SK-N-SH treated with all-trans-retinoic acid at 6 μM for 48 hours (cell line): ENCODE data around the gene TACR2.

Experiments
- BACH2 ChIP-seq: fragments of 250-450 bp; sonication (Bioruptor Pico); IDR thresholded peaks from 2 replicates; pipeline ENCODE4 v1.9.0; 2021; ENCODE audit warnings: mild to moderate bottlenecking, borderline replicate concordance
- CSDC2 ChIP-seq: fragments of 250-450 bp; sonication (Bioruptor Pico); IDR thresholded peaks from 2 replicates; pipeline ENCODE4 v1.5.0; 2020; ENCODE audit warnings: mild to moderate bottlenecking, moderate library complexity
- ISL1 ChIP-seq: fragments of 250-450 bp; sonication (Bioruptor Pico); IDR thresholded peaks from 2 replicates; pipeline ENCODE4 v2.1.2; 2022; ENCODE audit warnings: mild to moderate bottlenecking, moderate library complexity
- ZC3H10 ChIP-seq: fragments of 250-450 bp; sonication (Bioruptor Pico); IDR thresholded peaks from 2 replicates; pipeline ENCODE4 v1.5.1; 2021; ENCODE audit warnings: mild to moderate bottlenecking, moderate library complexity
- ZFP3 ChIP-seq: fragments of 250-450 bp; sonication (Bioruptor Pico); IDR thresholded peaks from 2 replicates; pipeline ENCODE4 v1.5.0; 2020; ENCODE audit warnings: mild to moderate bottlenecking, moderate library complexity
- ZFP30 ChIP-seq: fragments of 450-650 bp; formaldehyde crosslinking; IDR thresholded peaks from 2 replicates; pipeline ENCODE4 v1.5.0; 2022; ENCODE audit warnings: mild to moderate bottlenecking, moderate library complexity
- ZNF565 ChIP-seq: fragments of 450-650 bp; formaldehyde crosslinking; conservative IDR thresholded peaks from 2 replicates; pipeline ENCODE4 v1.5.0; 2020; ENCODE audit warnings: low read depth, mild to moderate bottlenecking, moderate library complexity
- ZNF8 ChIP-seq: fragments of 450-650 bp; formaldehyde crosslinking; IDR thresholded peaks from 2 replicates; pipeline ENCODE4 v1.5.0; 2020; ENCODE audit warnings: mild to moderate bottlenecking, moderate library complexity
- TF ChIP-seq, protein P1 (sequence below): fragments of 250-450 bp; sonication (Bioruptor Pico); IDR thresholded peaks from 2 replicates; pipeline ENCODE4 v1.5.0; 2020; ENCODE audit warnings: mild to moderate bottlenecking, moderate library complexity
- TF ChIP-seq, protein P2 (sequence below): fragments of 250-450 bp; sonication (Bioruptor Pico); IDR thresholded peaks from 2 replicates; pipeline ENCODE4 v1.8.0; 2020; ENCODE audit warnings: mild to moderate bottlenecking, moderate library complexity, borderline replicate concordance
- TF ChIP-seq, protein P3 (sequence below): fragments of 250-450 bp; sonication (Bioruptor Pico); IDR thresholded peaks from 2 replicates; pipeline ENCODE4 v1.5.1; 2020; ENCODE audit warnings: low read depth, mild to moderate bottlenecking, moderate library complexity
- TF ChIP-seq, protein P4 (sequence below): fragments of 250-450 bp; sonication (Bioruptor Pico); IDR thresholded peaks from 2 replicates; pipeline ENCODE4 v1.5.1; 2021; ENCODE audit warnings: mild to moderate bottlenecking, moderate library complexity

DNA sequence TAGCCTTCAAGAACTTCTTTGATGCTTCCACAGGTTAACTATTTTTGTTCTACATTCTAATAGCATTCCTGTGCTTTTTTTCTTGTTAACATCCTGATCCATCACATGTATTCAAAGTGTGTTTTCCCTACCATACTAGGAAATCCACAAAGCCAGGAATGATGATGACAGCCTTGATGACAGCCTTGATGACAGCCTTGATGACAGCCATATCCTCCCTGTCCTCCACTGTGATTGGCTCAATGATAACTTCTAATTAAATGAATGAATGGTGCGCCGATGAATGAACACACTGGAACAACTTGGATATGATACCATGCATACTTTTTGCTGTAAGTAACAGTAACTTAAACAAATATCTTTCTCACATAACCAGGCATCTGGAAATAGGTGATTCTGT lies 8.3 kb upstream of the TACR2 start:
- TF ChIP-seq ISL1: no peak
- TF ChIP-seq ZFP30 (CRISPR knock-in tag): no peak
- TF ChIP-seq, protein P1, sequence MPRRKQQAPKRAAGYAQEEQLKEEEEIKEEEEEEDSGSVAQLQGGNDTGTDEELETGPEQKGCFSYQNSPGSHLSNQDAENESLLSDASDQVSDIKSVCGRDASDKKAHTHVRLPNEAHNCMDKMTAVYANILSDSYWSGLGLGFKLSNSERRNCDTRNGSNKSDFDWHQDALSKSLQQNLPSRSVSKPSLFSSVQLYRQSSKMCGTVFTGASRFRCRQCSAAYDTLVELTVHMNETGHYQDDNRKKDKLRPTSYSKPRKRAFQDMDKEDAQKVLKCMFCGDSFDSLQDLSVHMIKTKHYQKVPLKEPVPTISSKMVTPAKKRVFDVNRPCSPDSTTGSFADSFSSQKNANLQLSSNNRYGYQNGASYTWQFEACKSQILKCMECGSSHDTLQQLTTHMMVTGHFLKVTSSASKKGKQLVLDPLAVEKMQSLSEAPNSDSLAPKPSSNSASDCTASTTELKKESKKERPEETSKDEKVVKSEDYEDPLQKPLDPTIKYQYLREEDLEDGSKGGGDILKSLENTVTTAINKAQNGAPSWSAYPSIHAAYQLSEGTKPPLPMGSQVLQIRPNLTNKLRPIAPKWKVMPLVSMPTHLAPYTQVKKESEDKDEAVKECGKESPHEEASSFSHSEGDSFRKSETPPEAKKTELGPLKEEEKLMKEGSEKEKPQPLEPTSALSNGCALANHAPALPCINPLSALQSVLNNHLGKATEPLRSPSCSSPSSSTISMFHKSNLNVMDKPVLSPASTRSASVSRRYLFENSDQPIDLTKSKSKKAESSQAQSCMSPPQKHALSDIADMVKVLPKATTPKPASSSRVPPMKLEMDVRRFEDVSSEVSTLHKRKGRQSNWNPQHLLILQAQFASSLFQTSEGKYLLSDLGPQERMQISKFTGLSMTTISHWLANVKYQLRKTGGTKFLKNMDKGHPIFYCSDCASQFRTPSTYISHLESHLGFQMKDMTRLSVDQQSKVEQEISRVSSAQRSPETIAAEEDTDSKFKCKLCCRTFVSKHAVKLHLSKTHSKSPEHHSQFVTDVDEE (CRISPR knock-in tag): no peak
- TF ChIP-seq BACH2 (CRISPR knock-in tag): no peak
- TF ChIP-seq, protein P2, sequence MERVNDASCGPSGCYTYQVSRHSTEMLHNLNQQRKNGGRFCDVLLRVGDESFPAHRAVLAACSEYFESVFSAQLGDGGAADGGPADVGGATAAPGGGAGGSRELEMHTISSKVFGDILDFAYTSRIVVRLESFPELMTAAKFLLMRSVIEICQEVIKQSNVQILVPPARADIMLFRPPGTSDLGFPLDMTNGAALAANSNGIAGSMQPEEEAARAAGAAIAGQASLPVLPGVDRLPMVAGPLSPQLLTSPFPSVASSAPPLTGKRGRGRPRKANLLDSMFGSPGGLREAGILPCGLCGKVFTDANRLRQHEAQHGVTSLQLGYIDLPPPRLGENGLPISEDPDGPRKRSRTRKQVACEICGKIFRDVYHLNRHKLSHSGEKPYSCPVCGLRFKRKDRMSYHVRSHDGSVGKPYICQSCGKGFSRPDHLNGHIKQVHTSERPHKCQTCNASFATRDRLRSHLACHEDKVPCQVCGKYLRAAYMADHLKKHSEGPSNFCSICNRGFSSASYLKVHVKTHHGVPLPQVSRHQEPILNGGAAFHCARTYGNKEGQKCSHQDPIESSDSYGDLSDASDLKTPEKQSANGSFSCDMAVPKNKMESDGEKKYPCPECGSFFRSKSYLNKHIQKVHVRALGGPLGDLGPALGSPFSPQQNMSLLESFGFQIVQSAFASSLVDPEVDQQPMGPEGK: no peak
- no peak for TF ChIP-seq ZC3H10 (CRISPR knock-in tag)
- no peak for TF ChIP-seq ZFP3 (CRISPR knock-in tag)
- no peak for TF ChIP-seq ZNF8 (CRISPR knock-in tag)
- TF ChIP-seq, protein P3, sequence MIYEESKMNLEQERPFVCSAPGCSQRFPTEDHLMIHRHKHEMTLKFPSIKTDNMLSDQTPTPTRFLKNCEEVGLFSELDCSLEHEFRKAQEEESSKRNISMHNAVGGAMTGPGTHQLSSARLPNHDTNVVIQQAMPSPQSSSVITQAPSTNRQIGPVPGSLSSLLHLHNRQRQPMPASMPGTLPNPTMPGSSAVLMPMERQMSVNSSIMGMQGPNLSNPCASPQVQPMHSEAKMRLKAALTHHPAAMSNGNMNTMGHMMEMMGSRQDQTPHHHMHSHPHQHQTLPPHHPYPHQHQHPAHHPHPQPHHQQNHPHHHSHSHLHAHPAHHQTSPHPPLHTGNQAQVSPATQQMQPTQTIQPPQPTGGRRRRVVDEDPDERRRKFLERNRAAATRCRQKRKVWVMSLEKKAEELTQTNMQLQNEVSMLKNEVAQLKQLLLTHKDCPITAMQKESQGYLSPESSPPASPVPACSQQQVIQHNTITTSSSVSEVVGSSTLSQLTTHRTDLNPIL (CRISPR knock-in tag): no peak
- TF ChIP-seq, protein P4, sequence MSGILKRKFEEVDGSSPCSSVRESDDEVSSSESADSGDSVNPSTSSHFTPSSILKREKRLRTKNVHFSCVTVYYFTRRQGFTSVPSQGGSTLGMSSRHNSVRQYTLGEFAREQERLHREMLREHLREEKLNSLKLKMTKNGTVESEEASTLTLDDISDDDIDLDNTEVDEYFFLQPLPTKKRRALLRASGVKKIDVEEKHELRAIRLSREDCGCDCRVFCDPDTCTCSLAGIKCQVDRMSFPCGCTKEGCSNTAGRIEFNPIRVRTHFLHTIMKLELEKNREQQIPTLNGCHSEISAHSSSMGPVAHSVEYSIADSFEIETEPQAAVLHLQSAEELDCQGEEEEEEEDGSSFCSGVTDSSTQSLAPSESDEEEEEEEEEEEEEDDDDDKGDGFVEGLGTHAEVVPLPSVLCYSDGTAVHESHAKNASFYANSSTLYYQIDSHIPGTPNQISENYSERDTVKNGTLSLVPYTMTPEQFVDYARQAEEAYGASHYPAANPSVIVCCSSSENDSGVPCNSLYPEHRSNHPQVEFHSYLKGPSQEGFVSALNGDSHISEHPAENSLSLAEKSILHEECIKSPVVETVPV (CRISPR knock-in tag): no peak
- TF ChIP-seq ZNF565 (CRISPR knock-in tag): no peak
- TF ChIP-seq CSDC2 (CRISPR knock-in tag): no peak
